Smooth muscle cell (in vitro differentiated cells): ENCODE measurements around the gene MAN2A1. TPM values are rescaled to one million over a fixed set of nuclear protein-coding genes. Genes with fewer than 3 reads are reported as not detected.

ENCODE experiments used
- DNase-seq: peaks from one replicate; lab custom pipeline; 2025; ENCODE audit not compliant: unreplicated experiment; lab: John Stamatoyannopoulos, UW
- H2AFZ ChIP-seq: fragments of 200-600 bp; sonication (generic); 2 replicates; pipeline ENCODE4 v1.6.0; 2016; ENCODE audit warnings: antibody characterized with exemption, low read depth, mild to moderate bottlenecking
- H3F3A ChIP-seq: fragments of 200-600 bp; sonication (generic); 2 replicates; pipeline ENCODE4 v1.6.0; 2017; ENCODE audit warnings: antibody characterized with exemption, low read depth
- H3K27ac ChIP-seq: fragments of 200-600 bp; sonication (generic); 2 replicates; pipeline ENCODE4 v1.5.1; 2016; ENCODE audit warnings: low read depth, mild to moderate bottlenecking
- H3K27me3 ChIP-seq: fragments of 200-600 bp; sonication (generic); 2 replicates; pipeline ENCODE4 v1.6.1; 2016; ENCODE audit warnings: low read depth, mild to moderate bottlenecking
- H3K36me3 ChIP-seq: fragments of 200-600 bp; sonication (generic); 2 replicates; pipeline ENCODE4 v1.5.1; 2016; ENCODE audit warnings: low read depth
- H3K4me1 ChIP-seq: fragments of 200-600 bp; sonication (generic); 2 replicates; pipeline ENCODE4 v1.5.1; 2016; ENCODE audit warnings: low read depth
- H3K4me2 ChIP-seq: fragments of 200-600 bp; sonication (generic); 2 replicates; pipeline ENCODE4 v1.6.0; 2016; ENCODE audit warnings: mild to moderate bottlenecking
- H3K4me3 ChIP-seq: fragments of 200-600 bp; sonication (generic); 2 replicates; pipeline ENCODE4 v1.5.1; 2016; ENCODE audit warnings: mild to moderate bottlenecking
- H3K79me2 ChIP-seq: fragments of 200-600 bp; sonication (generic); 2 replicates; pipeline ENCODE4 v1.6.0; 2016; ENCODE audit warnings: low read depth, mild to moderate bottlenecking
- H3K9ac ChIP-seq: fragments of 200-600 bp; sonication (generic); 2 replicates; pipeline ENCODE4 v1.6.0; 2016; ENCODE audit warnings: low read depth
- H3K9me3 ChIP-seq: fragments of 200-600 bp; sonication (generic); replicated peaks from 2 replicates; pipeline ENCODE4 v1.5.1; 2016; ENCODE audit warnings: low read depth
- H4K20me1 ChIP-seq: fragments of 200-600 bp; sonication (generic); 2 replicates; pipeline ENCODE4 v1.6.0; 2016; ENCODE audit warnings: low read depth
- CTCF ChIP-seq: fragments of 200-600 bp; sonication (generic); IDR thresholded peaks from 2 replicates; pipeline ENCODE4 v1.5.1; 2017; ENCODE audit warnings: borderline replicate concordance, mild to moderate bottlenecking, antibody characterized with exemption; ENCODE audit not compliant: insufficient read depth, poor library complexity, severe bottlenecking
- WGBS: methylation state at CpG from one replicate; pipeline ENCODE4 v1.1.7; 2016; ENCODE audit warnings: low lambda C conversion rate; 5-methylcytosine and 5-hydroxymethylcytosine counted together
- polyA plus RNA-seq: library from polyadenylated mRNA; unstranded; fragments of >200 nt; fragmentation: Nextera tagmentation; extraction: Ambion mirVana; gene quantifications from 2 replicates; pipeline ENCODE4 v1.2.1, GENCODE V29; 2016
- total RNA-seq: library from RNA; depleted of rRNA; stranded (reverse); fragments of >200 nt; gene quantifications from 2 replicates; pipeline ENCODE4 v1.2.3, GENCODE V29; 2014

MAN2A1 gene
- total and polyA plus RNA-seq, 2 experiments from 2014 or later: 20.3 to 112 TPM

- Histone ChIP-seq H2AFZ (no peak overlapping the region), H3K4me3 (no peak overlapping the region), H4K20me1 (no peaks in the 10 kb centered on the region), H3F3A (peaks cover 8% of the 10 kb centered on the region), H3K27me3 (no peaks in the 10 kb centered on the region), H3K27ac (no peak overlapping the region), H3K4me2 (no peak overlapping the region), H3K4me1 (peaks cover 20% of the 10 kb centered on the region), H3K36me3 (peaks cover 7% of the 10 kb centered on the region), H3K9ac (no peak overlapping the region), H3K79me2 (no peaks in the 10 kb centered on the region), H3K9me3 (no peaks in the 10 kb centered on the region)
- no peak for TF ChIP-seq CTCF
- 100% methylated on average over 3 of the region's 3 CpGs for WGBS
- DNase-seq: no peak
Measured at GRCh38 chr5:109833946-109834345, 144.2 kb downstream of the MAN2A1 start.

- H3K4me1 ChIP-seq: peaks cover 15% of the 10 kb centered on the region
- H3F3A ChIP-seq: no peaks in the 10 kb centered on the region
- H3K27ac ChIP-seq: no peak overlapping the region
- 95% methylated on average over 8 of the region's 8 CpGs for WGBS
- H3K4me3 ChIP-seq: no peak overlapping the region
- H3K27me3 ChIP-seq: no peaks in the 10 kb centered on the region
- no peak overlapping the region for H3K4me2 ChIP-seq
- H3K9me3 ChIP-seq: no peaks in the 10 kb centered on the region
- no peak overlapping the region for H2AFZ ChIP-seq
- no peak for DNase-seq
- H3K79me2 ChIP-seq: no peaks in the 10 kb centered on the region
- TF ChIP-seq CTCF: no peak
- H3K9ac ChIP-seq: no peak overlapping the region
- peaks cover 3% of the 10 kb centered on the region for H3K36me3 ChIP-seq
- H4K20me1 ChIP-seq: no peaks in the 10 kb centered on the region
Measured at GRCh38 chr5:109836280-109836679, 146.6 kb downstream of the MAN2A1 start.

- Histone ChIP-seq H3K4me3 (no peak overlapping the region), H3K4me1 (peaks cover 14% of the 10 kb centered on the region), H3K9me3 (no peaks in the 10 kb centered on the region), H3F3A (no peaks in the 10 kb centered on the region), H3K27me3 (no peaks in the 10 kb centered on the region), H3K79me2 (no peaks in the 10 kb centered on the region), H3K36me3 (peaks cover 3% of the 10 kb centered on the region), H4K20me1 (no peaks in the 10 kb centered on the region), H3K4me2 (no peak overlapping the region), H3K9ac (no peak overlapping the region), H3K27ac (no peak overlapping the region), H2AFZ (no peak overlapping the region)
- 97% methylated on average over 6 of the region's 6 CpGs for WGBS
- TF ChIP-seq CTCF: no peak
- no peak for DNase-seq
Measured at GRCh38 chr5:109837231-109837861, 147.6 kb downstream of the MAN2A1 start.

DNA sequence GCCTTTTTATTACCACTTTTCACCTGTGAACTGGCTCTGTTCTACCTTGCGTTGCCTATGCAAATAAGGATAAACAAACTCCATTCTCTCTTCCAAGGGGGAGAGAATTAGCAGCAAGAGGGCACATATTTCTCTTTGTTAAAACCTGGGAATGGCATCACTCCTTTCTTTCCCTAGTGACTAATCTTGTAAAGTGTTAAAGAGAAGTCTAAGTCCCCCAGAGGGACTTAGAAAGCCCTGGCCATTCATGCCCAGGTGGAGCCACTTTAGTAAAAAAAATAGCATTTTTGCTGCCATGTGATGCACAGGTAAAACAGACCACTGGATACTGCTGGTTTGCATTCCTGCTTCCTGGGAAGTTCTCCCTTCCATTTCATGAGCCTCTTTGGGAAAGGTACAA, 148.4 kb downstream of the MAN2A1 start:
- H3K9ac ChIP-seq: no peak overlapping the region
- H3K9me3 ChIP-seq: no peaks in the 10 kb centered on the region
- WGBS: 97% methylated on average over 1 of the region's 1 CpG

More for the DNA sequence above, 148.4 kb downstream of the MAN2A1 start:
- Histone ChIP-seq H3K4me1 (peaks cover 14% of the 10 kb centered on the region), H2AFZ (no peak overlapping the region), H3K36me3 (peaks cover 3% of the 10 kb centered on the region), H3K79me2 (no peaks in the 10 kb centered on the region), H3K27ac (no peak overlapping the region), H3K4me3 (no peak overlapping the region), H3K4me2 (no peak overlapping the region), H3K27me3 (no peaks in the 10 kb centered on the region), H3F3A (no peaks in the 10 kb centered on the region), H4K20me1 (no peaks in the 10 kb centered on the region)
- TF ChIP-seq CTCF: no peak
- DNase-seq: no peak
